GM12892 (cell line): Measurements from ENCODE around the gene TBC1D22A.

Experiments used
- POLR2A ChIP-seq: IDR thresholded peaks from 2 replicates; pipeline ENCODE4 v1.6.1; 2011; ENCODE audit warnings: low read depth, low read length, control low read depth
- POLR2AphosphoS5 ChIP-seq: IDR thresholded peaks from 2 replicates; pipeline ENCODE4 v1.6.1; 2011; ENCODE audit warnings: low read depth, low read length, control low read depth

DNA sequence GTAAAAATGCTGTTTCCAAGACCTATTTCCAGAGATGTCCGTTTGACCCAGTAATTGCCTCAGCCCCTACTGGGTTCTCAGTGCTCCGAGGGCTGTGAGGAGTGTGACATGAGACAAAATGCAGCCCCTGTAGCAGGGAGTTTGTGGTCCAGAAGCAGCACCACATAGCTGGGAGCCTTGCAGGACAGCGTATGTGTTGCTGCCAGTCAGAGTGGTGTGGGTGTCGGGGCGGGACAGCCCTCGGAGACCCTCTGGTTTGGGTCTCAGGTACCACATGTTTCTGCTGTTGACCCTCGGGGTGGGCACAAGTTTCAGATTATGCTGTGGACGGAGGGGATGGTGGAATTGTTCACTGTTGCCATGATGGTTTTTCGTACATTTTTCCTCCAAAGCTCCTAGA lies 17.2 kb downstream of the TBC1D22A start:
- TF ChIP-seq POLR2AphosphoS5: no peak
- TF ChIP-seq POLR2A: no peak
